BJ (cell line): ENCODE data around the gene SLC3A2. TPM values are rescaled to one million over a fixed set of nuclear protein-coding genes. Genes with fewer than 3 reads are reported as not detected.
"Not testable (repeated sequence)": the region's sequence is repeated elsewhere in the genome, so short reads cannot be mapped to it uniquely, and the experiment has no call there.

Experiments
- CTCF ChIA-PET: fragments of 350-600 bp; formaldehyde crosslinking; extraction: SDS; loops from one replicate; lab custom pipeline; 2021; ENCODE audit warnings: antibody characterized with exemption, inconsistent platforms; lab: Yijun Ruan, JAX
- POLR2A ChIA-PET: fragments of 300-600 bp; sonication (Branson Sonifier 250); formaldehyde crosslinking; extraction: SDS; loops from one replicate; lab custom pipeline; 2021; ENCODE audit warnings: antibody characterized with exemption; lab: Charles Lee
- DNase-seq: peaks from one replicate; pipeline ENCODE4 v3.0.0-alpha.2; 2011; ENCODE audit warnings: low read depth
- H3K27me3 ChIP-seq: 2 replicates; pipeline ENCODE4 v1.6.0; 2011; ENCODE audit warnings: low read length; ENCODE audit not compliant: control insufficient read depth, insufficient read depth
- H3K36me3 ChIP-seq: 2 replicates; pipeline ENCODE4 v1.5.1; 2011; ENCODE audit warnings: low read length; ENCODE audit not compliant: control insufficient read depth, insufficient read depth
- H3K4me3 ChIP-seq: 2 replicates; pipeline ENCODE4 v1.5.1; 2011; ENCODE audit warnings: low read depth, mild to moderate bottlenecking, control low read depth, low read length
- CTCF ChIP-seq: IDR thresholded peaks from 2 replicates; pipeline ENCODE4 v1.5.1; 2011; ENCODE audit warnings: low read depth, mild to moderate bottlenecking, control low read depth, inconsistent platforms, low read length, moderate library complexity; ENCODE audit not compliant: insufficient read depth
- polyA plus RNA-seq: library from polyadenylated mRNA; depleted of rRNA; stranded (reverse); fragments of >200 nt; gene quantifications from 2 replicates; pipeline ENCODE4 v1.2.3, GENCODE V29; 2011; rRNA removed
- small RNA-seq: library from RNA; depleted of rRNA; stranded (forward); fragments of <200 nt; gene quantifications from one replicate; pipeline ENCODE3, GENCODE V24; 2012; ENCODE audit warnings: low replicate concordance, low read depth; ENCODE audit not compliant: insufficient read length

SLC3A2 gene
- polyA plus RNA-seq, 1 experiment = 535 TPM

GRCh38 chr11:62933285-62933684 is 52.6 kb downstream of the SLC3A2 start:
- Histone ChIP-seq H3K36me3 (no peaks in the 10 kb centered on the region), H3K4me3 (no peak overlapping the region), H3K27me3 (peaks cover 1% of the 10 kb centered on the region; the same call in 1 of the 2 replicates)
- ChIA-PET POLR2A (no interaction called here), CTCF (no interaction called here)
- no peak for DNase-seq
- TF ChIP-seq CTCF = no peak

- no peak for TF ChIP-seq CTCF
- Histone ChIP-seq H3K27me3 (no peaks in the 10 kb centered on the region; the same call in 1 of the 2 replicates), H3K4me3 (no peak overlapping the region), H3K36me3 (no peaks in the 10 kb centered on the region)
- POLR2A ChIA-PET = no interaction called here
- CTCF ChIA-PET = no interaction called here
- no peak for DNase-seq
Observed at GRCh38 chr11:62933750-62934495, 53.2 kb downstream of the SLC3A2 start.

- H3K4me3 ChIP-seq = no peak overlapping the region
- DNase-seq = no peak
- ChIA-PET CTCF (no interaction called here), POLR2A (no interaction called here)
- no peaks in the 10 kb centered on the region for H3K36me3 ChIP-seq
- no peaks in the 10 kb centered on the region; the same call in 1 of the 2 replicates for H3K27me3 ChIP-seq
- TF ChIP-seq CTCF = no peak
Observed at GRCh38 chr11:62934496-62934785, 53.7 kb downstream of the SLC3A2 start.

GRCh38 chr11:62937528-62937927 is 56.8 kb downstream of the SLC3A2 start:
- CTCF ChIA-PET, H3K4me3 ChIP-seq, DNase-seq, POLR2A ChIA-PET, H3K27me3 ChIP-seq, H3K36me3 ChIP-seq: not testable (repeated sequence)

Small RNA genes lying within 50 kb of the gene (small RNA-seq; reads per million reads assigned to genes)
- gene RF00099 (not detected), gene RN7SL259P (not detected), gene SNORD22 (not detected), gene SNORD26 (not detected), gene SNORD27 (not detected), gene SNORD28 (not detected), gene SNORD30 (3,215 reads per million, percentile 98 among the genes with 10 or more reads in this experiment)

Other genes starting within 250 kb of the SLC3A2 start
- gene GANAB, start 234.3 kb upstream of the SLC3A2 start, polyA plus RNA-seq = 388 and 463 TPM in 2 replicates
- gene INTS5, start 227.6 kb upstream of the SLC3A2 start, polyA plus RNA-seq = 6.7 and 17.3 TPM in 2 replicates
- 43.0 and 45.2 TPM in 2 replicates for gene C11orf98, start 215.7 kb upstream of the SLC3A2 start, polyA plus RNA-seq
- gene CSKMT, start 215.6 kb upstream of the SLC3A2 start, polyA plus RNA-seq = 5.1 and 6.6 TPM in 2 replicates
- gene UQCC3, start 209.2 kb upstream of the SLC3A2 start, polyA plus RNA-seq = 6.9 TPM in 2 replicates
- 4.0 and 4.1 TPM in 2 replicates for gene LBHD1, start 208.6 kb upstream of the SLC3A2 start, polyA plus RNA-seq
- gene UBXN1, start 201.8 kb upstream of the SLC3A2 start, polyA plus RNA-seq = 83.7 and 86.0 TPM in 2 replicates
- 2.6 and 2.9 TPM in 2 replicates for gene LRRN4CL, start 191.4 kb upstream of the SLC3A2 start, polyA plus RNA-seq
- 70.8 and 94.1 TPM in 2 replicates for gene BSCL2, start 173.5 kb upstream of the SLC3A2 start, polyA plus RNA-seq
- not detected in 2 replicates for gene GNG3, start 173.2 kb upstream of the SLC3A2 start, polyA plus RNA-seq
- 10.0 and 17.3 TPM in 2 replicates for gene HNRNPUL2, start 153.4 kb upstream of the SLC3A2 start, polyA plus RNA-seq
- 31.7 and 32.6 TPM in 2 replicates for gene TTC9C, start 152.4 kb upstream of the SLC3A2 start, polyA plus RNA-seq
- gene ZBTB3, start 126.7 kb upstream of the SLC3A2 start, polyA plus RNA-seq = 3.5 and 3.8 TPM in 2 replicates
- 151 and 208 TPM in 2 replicates for gene POLR2G, start 119.3 kb upstream of the SLC3A2 start, polyA plus RNA-seq
- gene TAF6L, start 109.5 kb upstream of the SLC3A2 start, polyA plus RNA-seq = 9.1 and 17.0 TPM in 2 replicates
- 76.2 and 97.1 TPM in 2 replicates for gene TMEM179B, start 93.5 kb upstream of the SLC3A2 start, polyA plus RNA-seq
- 13.6 and 15.7 TPM in 2 replicates for gene TMEM223, start 88.9 kb upstream of the SLC3A2 start, polyA plus RNA-seq
- 37.8 and 51.0 TPM in 2 replicates for gene NXF1, start 75.5 kb upstream of the SLC3A2 start, polyA plus RNA-seq
- 61.5 and 76.6 TPM in 2 replicates for gene STX5, start 48.8 kb upstream of the SLC3A2 start, polyA plus RNA-seq
- gene TEX54, start 48.1 kb upstream of the SLC3A2 start, polyA plus RNA-seq = not detected in 2 replicates
- 24.4 and 37.9 TPM in 2 replicates for gene WDR74, start 41.3 kb upstream of the SLC3A2 start, polyA plus RNA-seq
- not detected in 2 replicates for gene CHRM1, start 40.5 kb downstream of the SLC3A2 start, polyA plus RNA-seq
- not detected in 2 replicates for gene SLC22A6, start 104.1 kb downstream of the SLC3A2 start, polyA plus RNA-seq
- gene SLC22A8, start 134.9 kb downstream of the SLC3A2 start, polyA plus RNA-seq = not detected in 2 replicates